GM12891 (cell line): ENCODE measurements around the gene ILRUN.
"Not testable (repeated sequence)": the region's sequence is repeated elsewhere in the genome, so short reads cannot be mapped to it uniquely, and the experiment has no call there.

ENCODE experiments used
- DNase-seq: peaks from one replicate; pipeline ENCODE4 v3.0.0; 2011; ENCODE audit warnings: low spot score; ENCODE audit not compliant: insufficient read length
- FAIRE-seq: peaks from 2 replicates; lab custom pipeline; 2011; peaks lifted over from hg19 to GRCh38; lab: Jason Lieb, UNC
- PAX5 ChIP-seq: IDR thresholded peaks from 2 replicates; pipeline ENCODE4 v1.6.1; 2011; ENCODE audit warnings: low read length, moderate library complexity, mild to moderate bottlenecking; ENCODE audit not compliant: insufficient read depth, severe bottlenecking
- POLR2A ChIP-seq: IDR thresholded peaks from 2 replicates; pipeline ENCODE4 v1.6.1; 2011; ENCODE audit warnings: low read depth, low read length, control low read depth
- POLR2AphosphoS5 ChIP-seq: IDR thresholded peaks from 2 replicates; pipeline ENCODE4 v1.6.1; 2011; ENCODE audit warnings: low read depth, low read length, control low read depth
- POU2F2 ChIP-seq: IDR thresholded peaks from 2 replicates; pipeline ENCODE4 v1.6.1; 2011; ENCODE audit warnings: low read depth, mild to moderate bottlenecking, control low read depth, low read length, moderate library complexity
- SPI1 ChIP-seq: IDR thresholded peaks from 2 replicates; pipeline ENCODE4 v1.6.1; 2011; ENCODE audit warnings: low read depth, low read length, control low read depth
- TAF1 ChIP-seq: IDR thresholded peaks from 2 replicates; pipeline ENCODE4 v1.6.1; 2011; ENCODE audit warnings: low read depth, low read length, control low read depth

ILRUN gene

GRCh38 chr6:34665019-34665418 lies 31.5 kb downstream of the ILRUN start:
- TF ChIP-seq TAF1 (no peak), POU2F2 (no peak), PAX5 (no peak), POLR2A (no peak), SPI1 (no peak), POLR2AphosphoS5 (no peak)

DNA sequence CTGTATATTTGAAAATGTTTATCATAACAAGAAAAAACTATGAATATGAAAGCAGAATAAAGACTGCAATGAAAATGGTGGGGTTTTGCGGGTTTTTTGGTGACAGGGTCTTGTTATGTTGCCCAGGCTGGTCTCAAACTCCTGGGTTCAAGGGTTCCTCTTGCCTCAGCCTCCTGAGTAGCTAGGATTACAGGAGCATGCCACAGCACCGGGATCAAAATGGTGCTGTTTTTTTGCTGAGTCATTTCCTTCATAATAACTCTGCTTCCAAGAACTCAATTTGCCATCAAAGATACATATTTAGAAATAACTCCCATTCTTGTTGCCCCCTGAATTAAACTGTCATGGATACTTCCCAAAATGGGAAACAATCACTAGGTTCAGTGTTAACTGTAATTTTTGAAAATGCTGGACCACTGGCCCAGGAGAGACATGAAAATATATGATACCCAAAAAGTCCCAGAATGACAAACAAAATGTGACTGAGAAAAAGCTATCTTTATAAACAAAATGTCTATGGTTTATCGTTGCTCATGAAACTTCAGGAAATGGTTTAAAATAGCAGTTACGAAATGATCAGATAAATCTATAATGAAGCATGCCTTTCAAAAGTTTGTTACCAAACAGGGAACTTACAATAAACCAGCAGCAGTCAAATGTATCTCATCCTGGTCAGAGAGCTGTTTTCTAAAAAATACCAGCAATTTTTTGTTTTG lies 32.2 kb downstream of the ILRUN start:
- DNase-seq = no peak
- no peak for FAIRE-seq
- TF ChIP-seq POLR2AphosphoS5 (no peak), TAF1 (no peak), POU2F2 (no peak), PAX5 (no peak), POLR2A (no peak), SPI1 (no peak)

More at GRCh38 chr6:34665019-34665418, 31.5 kb downstream of the ILRUN start:
- DNase-seq = no peak
- no peak for FAIRE-seq

DNA sequence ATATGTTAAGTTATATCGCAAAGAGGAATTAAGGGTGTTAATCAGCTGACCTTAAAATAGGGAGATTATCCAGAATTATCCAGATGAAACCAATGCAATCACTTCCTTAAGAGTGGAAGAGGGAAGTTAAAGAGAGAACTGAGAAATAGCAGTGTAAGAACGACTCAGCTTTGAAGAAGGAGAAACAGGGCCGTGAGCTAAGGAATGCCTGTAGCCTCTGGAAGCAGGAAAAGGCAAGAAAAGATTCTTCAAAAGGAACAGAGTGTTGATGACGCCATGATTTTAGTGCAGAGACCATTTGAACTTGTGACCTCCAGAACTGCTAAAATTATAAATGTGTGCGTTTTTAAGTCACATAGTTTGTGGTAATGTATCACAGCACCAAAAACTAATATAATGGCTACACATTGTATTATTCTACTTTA lies 32.7 kb downstream of the ILRUN start:
- TF ChIP-seq POLR2AphosphoS5 = no peak
- no peak for TF ChIP-seq TAF1
- TF ChIP-seq POU2F2 = no peak
- peak; percentile 61 for TF ChIP-seq SPI1
- no peak for TF ChIP-seq POLR2A
- no peak for TF ChIP-seq PAX5
- FAIRE-seq = peak; percentile 69
- DNase-seq = no peak

DNA sequence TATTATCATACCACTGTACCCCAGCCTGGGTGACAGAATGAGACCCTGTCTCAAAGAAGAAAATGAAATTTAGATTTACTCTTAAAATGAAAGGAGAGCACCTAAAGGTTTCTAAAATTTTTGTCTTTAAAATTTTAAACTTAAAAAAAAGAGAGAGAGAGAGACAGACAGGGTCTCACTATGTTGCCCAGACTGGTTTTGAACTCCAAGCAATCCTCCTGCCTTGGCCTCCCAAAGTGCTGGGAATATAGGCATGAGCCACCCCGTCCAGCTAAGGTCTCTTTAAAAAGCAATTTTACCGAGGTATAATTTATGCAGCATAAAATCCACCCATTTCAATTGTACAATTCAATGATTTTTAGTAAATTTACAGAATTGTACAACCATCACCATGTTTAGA lies 33.2 kb downstream of the ILRUN start:
- DNase-seq = no peak
- TF ChIP-seq POLR2AphosphoS5 (no peak), SPI1 (no peak), PAX5 (no peak), POU2F2 (no peak)
- FAIRE-seq = no peak

DNA sequence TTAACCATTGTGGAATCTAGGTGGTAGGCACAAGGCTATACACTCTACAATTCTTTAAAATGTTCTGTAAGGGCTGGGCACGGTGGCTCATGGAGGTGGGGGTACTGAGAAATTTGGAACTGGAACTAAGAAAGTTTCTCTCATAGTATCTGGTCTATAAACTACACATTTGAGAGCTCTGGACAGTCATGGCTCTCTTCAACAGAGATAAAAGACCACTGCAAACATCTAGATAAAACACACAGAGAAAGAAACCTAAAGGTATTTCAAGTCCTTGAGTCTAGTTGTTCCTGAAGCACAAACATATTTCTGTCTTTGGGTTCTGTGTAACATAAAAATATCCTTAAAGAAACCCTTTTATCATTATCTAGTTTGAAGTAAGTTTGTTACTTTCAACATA lies 35.2 kb downstream of the ILRUN start:
- DNase-seq (no peak), FAIRE-seq (no peak)
- TF ChIP-seq POLR2AphosphoS5 (no peak), PAX5 (no peak), SPI1 (no peak), TAF1 (no peak), POU2F2 (no peak), POLR2A (no peak)

DNA sequence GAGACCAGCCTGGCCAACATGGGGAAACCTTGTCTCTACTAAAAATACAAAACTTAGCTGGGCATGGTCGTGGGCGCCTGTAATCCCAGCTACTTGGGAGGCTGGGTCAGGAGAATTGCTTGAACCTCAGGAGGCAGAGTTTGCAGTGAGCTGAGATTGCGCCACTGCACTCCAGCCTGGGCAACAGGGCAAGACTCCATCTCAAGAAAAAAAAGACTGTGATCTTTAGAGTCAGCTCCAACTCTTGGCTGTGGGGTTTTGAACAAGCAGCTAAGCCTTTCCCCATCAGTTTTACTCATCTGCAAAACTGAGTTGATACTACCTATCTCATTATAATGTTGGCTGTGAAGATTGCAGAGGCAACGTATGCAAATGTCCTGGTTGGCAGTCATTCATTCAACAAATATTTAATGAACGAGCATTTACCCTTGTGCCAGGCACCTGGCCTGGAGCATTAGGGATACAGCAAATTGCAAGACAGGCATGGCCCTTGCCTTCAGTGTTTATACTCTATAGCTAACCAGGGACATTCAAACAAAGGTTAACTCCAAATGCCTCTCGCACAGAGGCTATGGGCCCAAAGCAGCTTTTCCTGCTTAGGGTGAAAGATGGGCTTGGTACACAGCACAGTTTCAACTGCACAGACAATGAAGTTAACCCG lies 37.8 kb downstream of the ILRUN start:
- FAIRE-seq (peak; percentile 38), DNase-seq (no peak)
- TF ChIP-seq POLR2A = no peak
- TF ChIP-seq PAX5 = no peak
- no peak for TF ChIP-seq POLR2AphosphoS5
- TF ChIP-seq POU2F2 = no peak

DNA sequence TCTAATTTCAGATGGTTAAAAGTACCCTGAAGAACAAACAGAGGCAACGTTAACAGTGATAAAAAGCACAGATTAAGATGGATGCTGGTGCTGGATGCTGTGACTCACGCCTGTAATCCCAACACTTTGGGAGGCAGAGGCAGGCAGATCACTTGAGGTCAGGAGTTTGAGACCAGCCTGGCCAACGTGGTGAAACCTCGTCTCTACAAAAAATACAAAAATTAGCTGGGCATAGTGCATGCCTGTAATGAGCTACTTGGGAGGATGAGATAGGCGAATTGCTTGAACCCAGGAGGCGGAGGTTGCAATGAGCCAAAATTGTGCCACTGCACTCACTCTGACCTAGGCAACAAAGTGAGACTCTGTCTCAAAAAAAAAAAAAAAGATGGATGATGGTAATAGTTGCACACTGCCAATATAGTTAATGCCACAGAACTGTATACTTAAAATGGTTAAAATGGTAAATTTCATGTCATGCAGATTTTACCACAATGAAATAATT lies 38.5 kb downstream of the ILRUN start:
- not testable (repeated sequence) for FAIRE-seq, DNase-seq

- TF ChIP-seq SPI1 (no peak), POLR2A (peak; percentile 65), PAX5 (no peak)
- DNase-seq (no peak), FAIRE-seq (peak; percentile 55)
Observed at GRCh38 chr6:34657307-34657978, 39.1 kb downstream of the ILRUN start.

DNA sequence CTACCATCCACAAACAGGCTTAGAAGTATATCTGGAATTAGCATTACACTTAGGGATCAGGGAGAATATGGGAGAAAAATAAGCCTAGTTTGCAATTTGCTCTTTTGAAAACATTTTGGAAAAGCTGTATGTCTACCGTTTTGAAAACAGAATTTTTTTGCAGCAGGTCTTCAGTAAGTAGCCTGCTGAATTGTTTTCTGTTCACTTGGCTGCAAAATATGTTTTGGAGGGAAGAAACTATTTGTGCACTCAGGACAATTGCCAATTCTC lies 39.6 kb downstream of the ILRUN start:
- DNase-seq (no peak), FAIRE-seq (no peak)
- no peak for TF ChIP-seq PAX5
- TF ChIP-seq POU2F2 = no peak
- TF ChIP-seq POLR2A = no peak
- no peak for TF ChIP-seq TAF1
- TF ChIP-seq POLR2AphosphoS5 = 0 out of 2 replicates have a peak, but pooled peaks have one; percentile 16

GRCh38 chr6:34656378-34657036 lies 40.1 kb downstream of the ILRUN start:
- DNase-seq (peak; percentile 42), FAIRE-seq (peak; percentile 89)
- peak; percentile 13; the same call in 1 of the 2 replicates for TF ChIP-seq SPI1
- peak; percentile 66 for TF ChIP-seq POLR2AphosphoS5
- TF ChIP-seq TAF1 = no peak; the same call in 1 of the 2 replicates
- TF ChIP-seq POLR2A = peak; percentile 52
- peak; percentile 63; the same call in 1 of the 2 replicates for TF ChIP-seq POU2F2
- TF ChIP-seq PAX5 = no peak

DNA sequence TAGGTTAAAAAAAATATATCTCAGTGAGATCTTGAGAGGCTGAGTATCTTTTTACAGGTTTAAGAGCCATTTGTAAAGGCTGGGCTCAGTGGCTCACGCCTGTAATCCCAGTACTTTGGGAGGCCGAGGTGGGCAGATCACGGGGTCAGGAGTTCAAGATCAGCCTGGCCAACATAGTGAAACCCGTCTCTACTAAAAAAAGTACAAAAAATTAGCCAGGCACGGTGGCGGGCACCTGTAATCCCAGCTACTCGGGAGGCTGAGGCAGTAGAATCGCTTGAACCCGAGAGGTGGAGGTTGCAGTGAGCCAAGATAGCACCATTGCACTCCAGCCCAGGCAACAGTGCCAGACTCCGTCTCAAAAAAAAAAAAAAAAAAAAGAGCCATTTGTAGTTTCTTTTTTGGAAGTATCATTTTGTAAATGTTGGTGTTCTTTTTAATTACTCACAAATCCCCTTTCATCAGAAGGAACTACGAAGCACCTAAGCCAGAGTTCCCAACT lies 40.6 kb downstream of the ILRUN start:
- DNase-seq, FAIRE-seq: not testable (repeated sequence)
